ENCODE measurements around the gene ELP4. TPM values are rescaled to one million over a fixed set of nuclear protein-coding genes. Genes with fewer than 3 reads are reported as not detected.

ELP4 gene
- total RNA-seq, 1 donor from 2014 or later = 15.0 TPM

DNA sequence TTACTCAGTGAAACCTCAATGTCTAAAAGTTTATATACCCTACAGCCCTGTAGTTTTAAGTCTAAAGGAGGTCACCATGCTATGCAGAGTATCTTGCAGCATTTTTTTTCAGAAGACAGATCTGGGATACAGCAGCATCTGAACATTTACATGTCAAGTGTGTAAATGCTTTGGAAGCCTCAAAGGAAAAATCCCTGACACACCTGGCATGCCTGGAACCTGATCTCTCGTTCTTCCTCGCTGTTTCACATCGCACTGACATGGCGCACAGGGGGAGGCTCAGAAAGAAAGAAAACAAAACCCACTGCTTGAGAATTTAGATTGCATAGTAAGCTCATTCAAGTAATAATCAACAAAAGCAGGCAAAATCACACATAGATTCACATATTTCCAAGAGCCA is 270.5 kb downstream of the ELP4 start:
- Mint-ChIP-seq H3K27ac (ENCODE audit: unreplicated experiment) (no peak overlapping the region), H3K9me3 (ENCODE audit: unreplicated experiment) (no peaks in the 10 kb centered on the region), H3K4me1 (ENCODE audit: unreplicated experiment) (peaks cover 23% of the 10 kb centered on the region), H3K36me3 (ENCODE audit: unreplicated experiment) (peaks cover 2% of the 10 kb centered on the region), H3K4me3 (ENCODE audit: unreplicated experiment) (no peak overlapping the region), H3K27me3 (ENCODE audit: unreplicated experiment) (no peaks in the 10 kb centered on the region)
- DNase-seq (ENCODE audit: extremely low spot score, unreplicated experiment) = no peak
- TF ChIP-seq, protein P1, sequence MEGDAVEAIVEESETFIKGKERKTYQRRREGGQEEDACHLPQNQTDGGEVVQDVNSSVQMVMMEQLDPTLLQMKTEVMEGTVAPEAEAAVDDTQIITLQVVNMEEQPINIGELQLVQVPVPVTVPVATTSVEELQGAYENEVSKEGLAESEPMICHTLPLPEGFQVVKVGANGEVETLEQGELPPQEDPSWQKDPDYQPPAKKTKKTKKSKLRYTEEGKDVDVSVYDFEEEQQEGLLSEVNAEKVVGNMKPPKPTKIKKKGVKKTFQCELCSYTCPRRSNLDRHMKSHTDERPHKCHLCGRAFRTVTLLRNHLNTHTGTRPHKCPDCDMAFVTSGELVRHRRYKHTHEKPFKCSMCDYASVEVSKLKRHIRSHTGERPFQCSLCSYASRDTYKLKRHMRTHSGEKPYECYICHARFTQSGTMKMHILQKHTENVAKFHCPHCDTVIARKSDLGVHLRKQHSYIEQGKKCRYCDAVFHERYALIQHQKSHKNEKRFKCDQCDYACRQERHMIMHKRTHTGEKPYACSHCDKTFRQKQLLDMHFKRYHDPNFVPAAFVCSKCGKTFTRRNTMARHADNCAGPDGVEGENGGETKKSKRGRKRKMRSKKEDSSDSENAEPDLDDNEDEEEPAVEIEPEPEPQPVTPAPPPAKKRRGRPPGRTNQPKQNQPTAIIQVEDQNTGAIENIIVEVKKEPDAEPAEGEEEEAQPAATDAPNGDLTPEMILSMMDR (IDR thresholded peaks at IDR 0.05) = no peak

DNA sequence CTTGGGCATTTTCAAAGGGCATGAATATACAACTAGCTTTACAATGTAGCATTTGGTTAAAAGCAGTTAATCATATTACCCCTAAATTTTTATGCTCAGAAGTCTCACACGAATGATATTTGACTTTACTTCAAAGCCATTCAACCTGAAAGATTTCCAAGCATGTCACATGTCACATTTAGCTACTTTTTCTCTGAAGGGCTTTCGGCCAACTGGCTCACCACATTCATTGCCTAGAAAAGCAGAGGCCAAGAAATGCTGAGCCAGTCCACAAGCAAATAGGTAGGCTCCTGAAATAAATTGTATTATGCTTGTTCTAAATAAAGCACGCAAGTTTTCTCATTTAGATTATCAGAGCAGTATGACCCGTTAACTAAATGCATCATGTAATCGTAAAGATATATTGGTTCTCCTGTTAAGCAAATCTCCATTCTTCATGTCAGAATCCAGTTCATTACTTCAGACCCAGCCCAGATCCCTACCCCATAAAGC is 271.0 kb downstream of the ELP4 start:
- Mint-ChIP-seq H3K27ac (ENCODE audit: unreplicated experiment) (no peak overlapping the region), H3K4me3 (ENCODE audit: unreplicated experiment) (no peak overlapping the region), H3K36me3 (ENCODE audit: unreplicated experiment) (peaks cover 2% of the 10 kb centered on the region), H3K4me1 (ENCODE audit: unreplicated experiment) (peaks cover 23% of the 10 kb centered on the region), H3K9me3 (ENCODE audit: unreplicated experiment) (no peaks in the 10 kb centered on the region), H3K27me3 (ENCODE audit: unreplicated experiment) (no peaks in the 10 kb centered on the region)
- TF ChIP-seq, protein P1 (IDR thresholded peaks at IDR 0.05) = no peak
- DNase-seq (ENCODE audit: extremely low spot score, unreplicated experiment) = no peak

DNA sequence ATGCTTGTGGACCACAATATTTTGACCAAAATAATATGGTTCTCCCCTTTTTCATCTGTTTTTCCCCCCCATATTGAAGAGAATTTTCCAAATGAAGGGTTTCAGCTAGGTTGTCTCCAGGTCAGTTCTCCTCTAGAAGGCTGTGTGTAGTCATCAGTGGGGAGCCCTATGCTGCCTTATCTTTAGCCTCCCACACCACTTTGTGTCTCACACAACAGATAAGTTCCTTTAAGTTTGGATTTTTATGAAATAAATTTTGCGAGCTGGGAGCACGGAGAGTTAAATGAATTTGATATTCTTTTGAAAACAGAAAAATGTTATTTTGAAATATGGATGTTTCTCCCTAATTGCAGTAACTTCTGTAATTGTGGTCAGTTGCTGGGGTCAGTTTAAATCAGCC is 272.7 kb downstream of the ELP4 start:
- TF ChIP-seq, protein P1 (IDR thresholded peaks at IDR 0.05) = no peak
- Mint-ChIP-seq H3K36me3 (ENCODE audit: unreplicated experiment) (peaks cover 2% of the 10 kb centered on the region), H3K4me3 (ENCODE audit: unreplicated experiment) (no peak overlapping the region), H3K27ac (ENCODE audit: unreplicated experiment) (no peak overlapping the region), H3K4me1 (ENCODE audit: unreplicated experiment) (peaks cover 23% of the 10 kb centered on the region), H3K27me3 (ENCODE audit: unreplicated experiment) (peaks cover 1% of the 10 kb centered on the region), H3K9me3 (ENCODE audit: unreplicated experiment) (no peaks in the 10 kb centered on the region)
- DNase-seq (ENCODE audit: extremely low spot score, unreplicated experiment) = no peak

DNA sequence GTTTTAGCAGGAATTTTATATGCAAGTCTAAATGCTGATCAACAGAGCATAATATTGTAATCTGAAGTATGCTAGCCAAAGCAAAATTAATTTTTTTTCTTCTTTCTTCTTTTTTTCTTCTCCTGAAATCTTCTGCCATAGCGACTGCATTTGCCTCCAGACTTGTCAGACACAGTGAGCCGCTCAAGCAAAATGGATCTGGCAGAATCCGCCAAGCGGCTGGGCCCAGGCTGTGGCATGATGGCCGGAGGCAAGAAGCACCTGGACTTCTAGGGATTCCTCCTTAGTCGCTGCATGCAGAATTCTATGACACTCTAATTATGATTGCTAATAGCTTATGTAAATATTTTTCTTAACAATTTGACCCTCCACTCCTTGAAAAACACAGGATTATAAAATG is 273.7 kb downstream of the ELP4 start:
- H3K4me1 Mint-ChIP-seq (ENCODE audit: unreplicated experiment) = peaks cover 23% of the 10 kb centered on the region
- H3K27me3 Mint-ChIP-seq (ENCODE audit: unreplicated experiment) = peaks cover 2% of the 10 kb centered on the region
- DNase-seq (ENCODE audit: extremely low spot score, unreplicated experiment) = no peak
- H3K27ac Mint-ChIP-seq (ENCODE audit: unreplicated experiment) = no peak overlapping the region
- H3K4me3 Mint-ChIP-seq (ENCODE audit: unreplicated experiment) = no peak overlapping the region
- no peaks in the 10 kb centered on the region for H3K9me3 Mint-ChIP-seq (ENCODE audit: unreplicated experiment)
- H3K36me3 Mint-ChIP-seq (ENCODE audit: unreplicated experiment) = no peaks in the 10 kb centered on the region
- TF ChIP-seq, protein P1 (IDR thresholded peaks at IDR 0.05) = no peak

DNA sequence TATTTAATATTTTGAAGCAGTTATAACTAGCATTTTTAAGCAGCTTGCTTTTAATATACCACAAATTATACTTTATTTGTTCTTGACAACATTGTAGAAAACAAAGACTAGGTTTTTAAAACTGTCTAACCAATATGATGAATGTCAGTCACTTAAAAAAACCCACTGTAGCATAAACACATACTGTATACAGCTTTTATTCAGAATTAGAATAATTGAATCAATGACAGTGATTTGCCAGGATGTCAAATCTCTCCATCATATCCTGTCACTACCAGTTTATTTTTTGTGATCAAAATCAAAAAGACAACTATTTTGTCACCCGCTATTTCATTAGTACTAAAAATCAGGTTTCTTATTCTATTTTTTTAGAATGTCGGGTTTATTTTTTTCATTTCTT is 275.0 kb downstream of the ELP4 start:
- H3K27ac Mint-ChIP-seq (ENCODE audit: unreplicated experiment) = no peak overlapping the region

More for the DNA sequence above, 275.0 kb downstream of the ELP4 start:
- Mint-ChIP-seq H3K4me1 (ENCODE audit: unreplicated experiment) (peaks cover 10% of the 10 kb centered on the region), H3K36me3 (ENCODE audit: unreplicated experiment) (no peaks in the 10 kb centered on the region), H3K27me3 (ENCODE audit: unreplicated experiment) (peaks cover 2% of the 10 kb centered on the region), H3K4me3 (ENCODE audit: unreplicated experiment) (no peak overlapping the region), H3K9me3 (ENCODE audit: unreplicated experiment) (no peaks in the 10 kb centered on the region)
- TF ChIP-seq, protein P1 (IDR thresholded peaks at IDR 0.05) = no peak
- no peak for DNase-seq (ENCODE audit: extremely low spot score, unreplicated experiment)

Measured in osteocyte (in vitro differentiated cells).